GM21447 (cell line): ENCODE data around the gene PRKCH.

Source experiments
- ATAC-seq: cut with Tn5 transposase; IDR thresholded peaks from one replicate; pipeline ENCODE4 v1.9.1; 2021; ENCODE audit not compliant: unreplicated experiment

PRKCH gene

GRCh38 chr14:61561657-61562276 is 240.4 kb downstream of the PRKCH start:
- ATAC-seq, result no peak

GRCh38 chr14:61562321-61563161 is 241.2 kb downstream of the PRKCH start:
- no peak for ATAC-seq

GRCh38 chr14:61563162-61563511 is 241.8 kb downstream of the PRKCH start:
- no peak for ATAC-seq

- no peak for ATAC-seq
These were observed 242.7 kb downstream of the PRKCH start for GRCh38 chr14:61563880-61564617.

- ATAC-seq, result no peak
These were observed 243.3 kb downstream of the PRKCH start for GRCh38 chr14:61564618-61565091.

- no peak for ATAC-seq
These were observed 243.8 kb downstream of the PRKCH start for GRCh38 chr14:61565181-61565580.

- ATAC-seq, result no peak
These were observed 244.6 kb downstream of the PRKCH start for GRCh38 chr14:61565836-61566536.

GRCh38 chr14:61566537-61567225 is 245.3 kb downstream of the PRKCH start:
- ATAC-seq, result no peak

- ATAC-seq, result peak; percentile 10
These were observed 246.6 kb downstream of the PRKCH start for GRCh38 chr14:61567838-61568571.

GRCh38 chr14:61568572-61569011 is 247.2 kb downstream of the PRKCH start:
- ATAC-seq, result peak; percentile 80

- ATAC-seq, result no peak
These were observed 247.9 kb downstream of the PRKCH start for GRCh38 chr14:61569308-61569707.

- no peak for ATAC-seq
These were observed 248.6 kb downstream of the PRKCH start for GRCh38 chr14:61569812-61570548.

- ATAC-seq, result no peak
These were observed 249.3 kb downstream of the PRKCH start for GRCh38 chr14:61570549-61571290.

GRCh38 chr14:61571917-61572316 is 250.5 kb downstream of the PRKCH start:
- ATAC-seq, result no peak

GRCh38 chr14:61573321-61573720 is 251.9 kb downstream of the PRKCH start:
- ATAC-seq, result no peak

GRCh38 chr14:61573748-61574513 is 252.6 kb downstream of the PRKCH start:
- ATAC-seq, result no peak

- ATAC-seq, result no peak
These were observed 253.1 kb downstream of the PRKCH start for GRCh38 chr14:61574514-61574807.

GRCh38 chr14:61575126-61575525 is 253.7 kb downstream of the PRKCH start:
- ATAC-seq, result no peak
